ENCODE measurements around the gene RLF.

GRCh38 chr1:40251456-40251855, 90.3 kb downstream of the RLF start:
- TF ChIP-seq EP300 (IDR thresholded peaks at IDR 0.05) (no peak), CTCF (IDR thresholded peaks at IDR 0.05) (no peak)
